ENCODE measurements around the gene SIRT5. TPM values are rescaled to one million over a fixed set of nuclear protein-coding genes. Genes with fewer than 3 reads are reported as not detected.

The SIRT5 gene
- total and polyA plus RNA-seq, 2 experiments from 2014 or later, result 4.8 to 6.1 TPM

- no peak overlapping the region for H2AFZ ChIP-seq
- H3K4me2 ChIP-seq (ENCODE audit: unreplicated experiment), result no peak overlapping the region
- H3K4me1 ChIP-seq (ENCODE audit: insufficient read depth), result peaks cover 10% of the 10 kb centered on the region
- H3K27me3 ChIP-seq (replicated peaks; ENCODE audit: insufficient read depth), result no peaks in the 10 kb centered on the region
- H3K9ac ChIP-seq, result no peak overlapping the region
- no peaks in the 10 kb centered on the region for H4K20me1 ChIP-seq (ENCODE audit: insufficient read depth)
- no peaks in the 10 kb centered on the region for H3K36me3 ChIP-seq (ENCODE audit: low read depth)
- H3F3A ChIP-seq (ENCODE audit: insufficient read depth), result 0 out of 2 replicates have a peak, but pooled peaks cover 9% of the 10 kb centered on the region
- H3K9me3 ChIP-seq (ENCODE audit: low read depth), result no peaks in the 10 kb centered on the region
- no peak for DNase-seq
- in situ Hi-C loops (cut with MboI), result no loop called here
- H3K79me2 ChIP-seq (ENCODE audit: insufficient read depth), result no peaks in the 10 kb centered on the region
- no peak overlapping the region for H3K27ac ChIP-seq
- TF ChIP-seq EZH2 (IDR thresholded peaks at IDR 0.05; ENCODE audit: insufficient read depth, poor library complexity, severe bottlenecking) (no peak), EZH2phosphoT487 (IDR thresholded peaks at IDR 0.05; ENCODE audit: insufficient read depth, low read depth) (no peak)
- no peak overlapping the region for H3K4me3 ChIP-seq
- H3K9me2 ChIP-seq (ENCODE audit: insufficient read depth), result no peaks in the 10 kb centered on the region
These were observed 23.7 kb upstream of the SIRT5 start for GRCh38 chr6:13550656-13551055.

GRCh38 chr6:13553646-13554045 is 20.8 kb upstream of the SIRT5 start:
- 95% methylated on average over 1 of the region's 1 CpG for WGBS, 2 experiments (ENCODE audit: low coverage in 1 of 2, low lambda C conversion rate in 2 of 2, missing lambda C conversion rate in 2 of 2)

GRCh38 chr6:13554929-13555333 is 19.5 kb upstream of the SIRT5 start:
- Histone ChIP-seq H3K79me2 (ENCODE audit: insufficient read depth) (no peaks in the 10 kb centered on the region), H3K4me2 (ENCODE audit: unreplicated experiment) (peak overlapping the region; percentile 63), H3K27ac (peak overlapping the region; percentile 42), H3K9me2 (ENCODE audit: insufficient read depth) (no peaks in the 10 kb centered on the region), H3K9me3 (ENCODE audit: low read depth) (no peaks in the 10 kb centered on the region), H3K36me3 (ENCODE audit: low read depth) (no peaks in the 10 kb centered on the region), H3K27me3 (replicated peaks; ENCODE audit: insufficient read depth) (no peaks in the 10 kb centered on the region), H4K20me1 (ENCODE audit: insufficient read depth) (no peaks in the 10 kb centered on the region), H3F3A (ENCODE audit: insufficient read depth) (0 out of 2 replicates have a peak, but pooled peaks cover 9% of the 10 kb centered on the region), H3K4me1 (ENCODE audit: insufficient read depth) (peaks cover 10% of the 10 kb centered on the region), H2AFZ (peak overlapping the region; percentile 90), H3K9ac (peak overlapping the region; percentile 40; the same call in 1 of the 2 replicates), H3K4me3 (peak overlapping the region; percentile 44)
- TF ChIP-seq EZH2 (IDR thresholded peaks at IDR 0.05; ENCODE audit: insufficient read depth, poor library complexity, severe bottlenecking) (no peak), EZH2phosphoT487 (IDR thresholded peaks at IDR 0.05; ENCODE audit: insufficient read depth, low read depth) (no peak)
- 2 to 4% methylated on average over 8 of the region's 8 CpGs for WGBS, 2 experiments (ENCODE audit: low coverage in 1 of 2, low lambda C conversion rate in 2 of 2, missing lambda C conversion rate in 2 of 2)
- peak; percentile 69 for DNase-seq
- in situ Hi-C loops (cut with MboI), result no loop called here

More at GRCh38 chr6:13553646-13554045, 20.8 kb upstream of the SIRT5 start:
- Histone ChIP-seq H3K9ac (no peak overlapping the region), H3F3A (ENCODE audit: insufficient read depth) (0 out of 2 replicates have a peak, but pooled peaks cover 9% of the 10 kb centered on the region), H2AFZ (no peak overlapping the region; the same call in 1 of the 2 replicates), H3K4me2 (ENCODE audit: unreplicated experiment) (no peak overlapping the region), H3K27ac (no peak overlapping the region), H3K9me2 (ENCODE audit: insufficient read depth) (no peaks in the 10 kb centered on the region), H4K20me1 (ENCODE audit: insufficient read depth) (no peaks in the 10 kb centered on the region), H3K79me2 (ENCODE audit: insufficient read depth) (no peaks in the 10 kb centered on the region), H3K36me3 (ENCODE audit: low read depth) (no peaks in the 10 kb centered on the region), H3K27me3 (replicated peaks; ENCODE audit: insufficient read depth) (no peaks in the 10 kb centered on the region), H3K4me3 (no peak overlapping the region), H3K4me1 (ENCODE audit: insufficient read depth) (peaks cover 10% of the 10 kb centered on the region), H3K9me3 (ENCODE audit: low read depth) (no peaks in the 10 kb centered on the region)
- no peak for TF ChIP-seq EZH2 (IDR thresholded peaks at IDR 0.05; ENCODE audit: insufficient read depth, poor library complexity, severe bottlenecking)
- TF ChIP-seq EZH2phosphoT487 (IDR thresholded peaks at IDR 0.05; ENCODE audit: insufficient read depth, low read depth), result no peak
- DNase-seq, result no peak
- in situ Hi-C loops (cut with MboI), result no loop called here

DNA sequence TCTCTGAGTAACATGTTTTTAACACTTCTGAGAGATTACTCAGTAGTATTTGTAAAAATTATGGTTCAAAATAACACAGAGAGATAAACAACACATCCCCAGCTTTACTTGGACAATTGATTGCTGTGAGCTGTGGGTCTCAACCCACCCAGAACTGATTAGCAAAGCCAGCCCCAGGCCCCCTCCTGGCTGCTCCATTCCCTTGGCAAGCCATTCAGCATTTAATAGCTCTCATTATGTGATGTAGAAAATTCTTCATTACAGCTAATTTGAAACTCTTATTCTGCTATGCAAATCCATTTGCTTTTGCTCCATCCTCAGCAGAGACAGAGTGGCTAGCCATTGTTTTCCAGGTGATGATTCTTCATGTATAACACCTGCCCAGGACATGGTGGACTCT is 16.6 kb upstream of the SIRT5 start:
- in situ Hi-C loops (cut with MboI), result no loop called here
- Histone ChIP-seq H4K20me1 (ENCODE audit: insufficient read depth) (no peaks in the 10 kb centered on the region), H3K4me3 (no peak overlapping the region), H3K4me1 (ENCODE audit: insufficient read depth) (peaks cover 10% of the 10 kb centered on the region), H3K27ac (no peak overlapping the region), H3K27me3 (replicated peaks; ENCODE audit: insufficient read depth) (no peaks in the 10 kb centered on the region), H3K9me2 (ENCODE audit: insufficient read depth) (no peaks in the 10 kb centered on the region), H3K9ac (no peak overlapping the region), H3K36me3 (ENCODE audit: low read depth) (no peaks in the 10 kb centered on the region), H3K9me3 (ENCODE audit: low read depth) (no peaks in the 10 kb centered on the region), H3K79me2 (ENCODE audit: insufficient read depth) (no peaks in the 10 kb centered on the region), H3F3A (ENCODE audit: insufficient read depth) (0 out of 2 replicates have a peak, but pooled peaks cover 9% of the 10 kb centered on the region), H3K4me2 (ENCODE audit: unreplicated experiment) (no peak overlapping the region), H2AFZ (no peak overlapping the region)
- TF ChIP-seq EZH2phosphoT487 (IDR thresholded peaks at IDR 0.05; ENCODE audit: insufficient read depth, low read depth) (no peak), EZH2 (IDR thresholded peaks at IDR 0.05; ENCODE audit: insufficient read depth, poor library complexity, severe bottlenecking) (no peak)
- no peak for DNase-seq

DNA sequence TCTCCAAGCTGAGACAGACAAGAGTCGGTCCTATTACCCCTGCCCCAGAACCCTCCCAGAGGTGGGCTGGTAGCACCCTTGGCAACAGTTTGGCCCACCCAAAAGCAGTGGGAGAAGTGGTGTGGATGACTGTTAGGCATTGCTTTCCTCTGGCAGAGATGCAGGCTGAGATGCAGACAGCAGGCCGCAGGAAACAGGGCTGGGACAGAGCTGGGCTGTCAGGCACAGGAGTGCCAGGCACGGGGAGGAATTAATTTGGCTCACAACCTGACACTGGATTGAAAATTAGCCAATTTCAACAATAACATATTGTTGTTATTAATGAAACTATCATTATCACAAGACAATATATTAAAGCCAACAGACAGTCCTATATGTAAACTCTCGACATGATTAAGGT is 15.7 kb upstream of the SIRT5 start:
- no peak overlapping the region for H3K4me3 ChIP-seq
- H4K20me1 ChIP-seq (ENCODE audit: insufficient read depth), result no peaks in the 10 kb centered on the region
- H3K36me3 ChIP-seq (ENCODE audit: low read depth), result no peaks in the 10 kb centered on the region
- H3F3A ChIP-seq (ENCODE audit: insufficient read depth), result 0 out of 2 replicates have a peak, but pooled peaks cover 9% of the 10 kb centered on the region
- H3K9me3 ChIP-seq (ENCODE audit: low read depth), result no peaks in the 10 kb centered on the region
- no peaks in the 10 kb centered on the region for H3K27me3 ChIP-seq (replicated peaks; ENCODE audit: insufficient read depth)
- H3K79me2 ChIP-seq (ENCODE audit: insufficient read depth), result no peaks in the 10 kb centered on the region
- no peak overlapping the region for H3K27ac ChIP-seq
- no peaks in the 10 kb centered on the region for H3K9me2 ChIP-seq (ENCODE audit: insufficient read depth)
- in situ Hi-C loops (cut with MboI), result no loop called here
- TF ChIP-seq EZH2phosphoT487 (IDR thresholded peaks at IDR 0.05; ENCODE audit: insufficient read depth, low read depth) (no peak), EZH2 (IDR thresholded peaks at IDR 0.05; ENCODE audit: insufficient read depth, poor library complexity, severe bottlenecking) (no peak)
- peak overlapping the region; percentile 43; the same call in 1 of the 2 replicates for H2AFZ ChIP-seq
- no peak overlapping the region for H3K4me2 ChIP-seq (ENCODE audit: unreplicated experiment)
- 59 to 63% methylated on average over 4 of the region's 4 CpGs for WGBS, 2 experiments (ENCODE audit: low coverage in 1 of 2, low lambda C conversion rate in 2 of 2, missing lambda C conversion rate in 2 of 2)
- no peak overlapping the region for H3K9ac ChIP-seq
- no peak for DNase-seq
- peaks cover 10% of the 10 kb centered on the region for H3K4me1 ChIP-seq (ENCODE audit: insufficient read depth)

All from GM23248 (cell line).